NCI-H345 (cell line): ENCODE results near the gene PKDREJ.

ENCODE experiments used
- DNase-seq: peaks from one replicate; lab custom pipeline; 2025; lab: John Stamatoyannopoulos, UW

The PKDREJ gene

DNA sequence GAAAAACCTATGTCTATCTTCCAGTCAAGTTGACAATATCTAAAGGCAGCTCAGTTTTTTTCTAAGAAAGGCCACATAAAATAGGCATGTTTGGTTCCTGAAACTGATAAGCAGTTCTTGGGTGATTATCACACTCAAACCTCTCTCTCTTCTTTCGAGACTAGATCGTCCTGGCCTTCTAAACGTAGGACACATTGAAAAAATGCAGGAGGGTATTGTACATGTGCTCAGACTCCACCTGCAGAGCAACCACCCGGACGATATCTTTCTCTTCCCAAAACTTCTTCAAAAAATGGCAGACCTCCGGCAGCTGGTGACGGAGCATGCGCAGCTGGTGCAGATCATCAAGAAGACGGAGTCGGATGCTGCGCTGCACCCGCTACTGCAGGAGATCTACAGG is 28.2 kb downstream of the PKDREJ start:
- no peak for DNase-seq

DNA sequence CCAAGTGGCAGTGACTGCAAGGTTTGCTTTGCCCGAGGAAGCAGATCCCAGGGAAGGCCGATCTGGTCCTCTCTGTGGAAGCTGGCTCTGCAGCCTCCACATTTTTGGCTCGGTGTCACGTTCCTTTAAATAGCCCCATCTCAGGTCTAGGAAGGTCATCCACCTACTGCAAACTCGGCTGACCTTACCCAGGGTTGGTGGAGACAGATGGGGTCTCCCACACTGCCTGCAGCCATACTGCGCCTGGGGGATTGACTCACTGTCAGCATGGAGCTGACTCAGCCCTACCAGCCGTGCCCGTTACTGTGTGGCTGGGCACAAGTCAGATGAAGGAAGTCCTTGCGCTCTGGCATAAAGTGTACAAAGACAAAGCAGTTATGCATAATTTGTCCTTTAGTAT is 29.9 kb downstream of the PKDREJ start:
- no peak for DNase-seq

GRCh38 chr22:46230262-46230901 is 32.8 kb downstream of the PKDREJ start:
- no peak for DNase-seq

GRCh38 chr22:46229701-46230100 is 33.4 kb downstream of the PKDREJ start:
- DNase-seq: no peak

DNA sequence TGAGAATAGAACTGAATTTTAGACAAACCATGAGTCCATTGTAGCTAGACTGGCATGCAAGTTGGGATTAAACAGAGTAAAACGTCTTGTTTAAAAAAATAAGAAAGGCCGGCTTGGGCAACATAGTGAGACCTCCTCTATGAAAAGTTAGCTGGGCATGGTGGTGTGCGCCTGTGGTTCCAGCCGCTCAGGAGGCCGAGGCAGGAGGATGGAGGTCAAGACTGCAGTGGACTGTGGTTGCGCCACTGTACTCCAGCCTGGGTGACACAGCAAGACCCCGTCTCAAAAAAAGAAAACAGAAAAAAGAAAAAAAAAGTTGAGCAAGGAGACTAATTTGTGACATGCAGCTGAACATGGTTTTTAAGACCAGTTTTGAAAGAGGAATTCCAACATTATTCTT is 36.6 kb downstream of the PKDREJ start:
- no peak for DNase-seq

- DNase-seq: no peak
Observed at GRCh38 chr22:46225631-46226030, 37.5 kb downstream of the PKDREJ start.

GRCh38 chr22:46224898-46225290 is 38.2 kb downstream of the PKDREJ start:
- DNase-seq: no peak

DNA sequence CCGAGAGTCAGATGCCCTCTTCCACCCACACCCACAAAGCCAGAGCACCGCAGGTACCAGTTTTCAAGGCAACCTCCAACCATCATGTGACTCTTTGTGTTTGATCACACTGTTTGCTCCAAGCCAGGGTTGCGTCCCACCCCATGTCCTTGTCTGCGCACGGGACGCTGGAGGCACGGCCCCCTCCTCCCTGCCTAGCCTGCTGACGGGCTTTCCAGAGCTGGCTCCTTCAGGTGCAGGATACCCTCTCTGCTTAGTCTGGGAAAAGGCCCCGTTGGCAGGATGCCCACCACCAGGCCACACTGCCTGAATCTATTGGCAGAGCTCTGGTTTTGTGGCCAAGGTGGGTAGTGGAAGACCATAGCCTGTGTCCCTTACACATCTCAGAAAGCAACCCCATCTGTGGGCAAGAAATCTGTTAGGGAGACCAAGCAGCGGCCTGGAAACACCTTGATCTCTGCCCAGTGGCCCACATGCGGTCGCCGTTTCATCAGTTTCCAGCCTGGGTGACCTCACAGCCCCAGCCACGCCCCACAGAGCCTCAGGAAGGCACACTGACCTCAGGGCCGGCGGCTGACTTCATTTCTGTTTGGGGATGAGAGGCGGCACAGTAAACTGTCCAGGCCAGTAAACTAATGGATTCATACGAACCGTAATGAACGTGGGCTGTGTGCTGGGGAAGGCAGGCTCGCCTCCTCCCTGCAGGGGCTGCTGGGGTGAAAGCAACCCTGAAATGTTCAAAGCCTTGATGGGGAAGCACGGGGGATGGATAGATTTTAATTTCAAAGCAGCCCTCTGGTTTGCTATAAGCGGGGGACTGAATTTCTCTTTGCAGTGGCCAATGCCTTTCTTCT is 38.9 kb downstream of the PKDREJ start:
- DNase-seq: no peak

GRCh38 chr22:46220921-46221320 is 42.2 kb downstream of the PKDREJ start:
- no peak for DNase-seq

DNA sequence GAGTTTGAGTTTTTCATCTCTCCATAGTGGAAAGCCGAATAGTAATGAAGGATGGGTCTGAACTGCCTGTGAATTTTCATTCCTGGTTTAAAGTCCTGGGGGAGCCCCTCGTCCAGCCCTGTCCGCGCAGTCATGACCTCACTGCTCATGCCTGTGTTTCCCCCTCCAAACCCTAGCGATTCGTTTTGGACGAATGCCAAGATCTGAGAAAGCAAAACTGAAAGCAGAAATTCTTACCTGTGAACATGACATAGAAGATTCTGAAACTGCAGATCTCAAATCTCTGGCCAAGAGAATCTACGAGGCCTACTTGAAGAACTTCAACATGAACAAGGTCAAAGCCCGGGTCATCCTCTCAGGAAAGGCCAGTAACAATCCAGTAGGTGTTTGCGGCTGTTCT is 43.5 kb downstream of the PKDREJ start:
- DNase-seq: peak; percentile 61

DNA sequence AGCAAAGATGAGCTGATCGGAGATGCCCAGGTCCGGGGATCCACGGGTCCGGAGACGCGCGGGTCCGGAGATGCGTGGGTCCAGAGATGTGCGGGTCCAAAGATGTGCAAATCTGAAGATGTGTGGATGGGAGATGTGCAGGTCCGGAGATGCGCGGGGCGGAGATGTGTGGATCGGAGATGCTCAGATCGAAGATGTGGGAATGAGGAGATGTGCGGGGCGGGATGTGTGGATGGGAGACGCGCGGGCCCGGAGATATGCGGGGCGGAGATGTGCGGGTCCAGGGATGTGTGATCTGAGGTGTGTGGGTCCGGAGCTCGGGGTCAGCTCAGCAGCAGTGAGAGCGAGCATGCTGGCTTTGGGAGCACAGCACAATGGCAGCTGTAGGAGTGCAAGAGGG is 48.5 kb downstream of the PKDREJ start:
- DNase-seq: no peak

GRCh38 chr22:46214149-46214548 is 49.0 kb downstream of the PKDREJ start:
- DNase-seq: no peak

- no peak for DNase-seq
Observed at GRCh38 chr22:46213052-46213451, 50.1 kb downstream of the PKDREJ start.

GRCh38 chr22:46212195-46212594 is 50.9 kb downstream of the PKDREJ start:
- DNase-seq: no peak

DNA sequence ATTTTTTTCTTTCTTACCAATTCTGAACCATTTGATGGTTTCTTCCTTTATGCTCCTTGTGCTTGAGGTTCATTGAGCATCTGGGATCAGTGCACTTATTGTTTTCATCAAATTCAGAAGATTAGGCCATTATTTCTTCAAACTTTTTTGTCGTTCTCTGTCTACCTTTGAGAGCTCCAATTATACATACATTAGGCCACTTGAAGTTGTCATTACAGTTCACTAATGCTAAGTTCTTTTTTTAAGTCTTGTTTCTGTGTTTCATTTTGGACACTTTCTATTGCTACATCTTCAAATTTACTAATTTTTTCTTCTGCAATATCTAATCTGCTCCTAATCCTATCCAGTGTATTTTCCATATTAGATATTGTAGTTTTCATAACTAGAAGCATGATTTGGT is 53.9 kb downstream of the PKDREJ start:
- no peak for DNase-seq
